ENCODE measurements around the gene TAF9.

The TAF9 gene

DNA sequence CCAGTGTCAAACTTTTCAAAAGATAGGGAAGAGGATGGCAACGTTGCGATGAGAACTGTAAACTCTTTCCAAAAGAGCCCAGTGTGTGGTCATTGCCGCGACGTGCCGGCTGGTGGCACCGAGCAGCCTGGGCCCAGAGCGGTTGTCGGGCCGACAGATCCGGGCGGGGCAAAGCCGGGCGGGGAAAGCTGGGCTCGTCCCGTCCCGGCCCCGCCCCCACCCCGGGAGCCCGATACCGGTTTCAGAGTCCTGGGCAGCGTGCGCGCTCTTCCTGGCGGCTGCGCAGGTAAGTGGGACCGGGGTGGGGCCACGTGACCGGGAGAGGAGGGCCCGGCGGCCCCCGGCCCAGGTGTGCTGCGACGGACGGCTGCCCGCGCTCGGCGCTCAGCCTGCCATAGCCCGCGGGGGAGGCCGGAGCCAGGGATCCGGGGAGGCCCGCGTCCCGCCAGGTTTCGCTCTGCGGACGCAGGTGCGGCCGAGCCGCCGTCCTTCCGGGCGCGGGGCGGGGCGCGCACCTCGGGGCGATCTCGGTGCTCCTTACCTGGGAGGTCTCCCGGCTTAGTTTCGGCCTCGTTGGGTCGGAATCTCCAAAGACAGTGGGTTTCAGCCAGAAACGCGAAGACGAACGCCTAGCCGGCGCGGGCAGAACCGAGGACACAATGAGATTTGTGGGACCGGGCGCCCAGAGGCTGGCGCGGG is 45.7 kb upstream of the TAF9 start, which contains the start of gene MARVELD2:
MARVELD2 (plus strand) TSS at position 232 of the 699 bp plus-strand sequence. CDS start 4,270 bp downstream, outside the sequence.
- Histone ChIP-seq H3K27me3 (ENCODE audit: insufficient read depth, poor library complexity, severe bottlenecking) (no peaks in the 10 kb centered on the region), H3K4me3 (ENCODE audit: severe bottlenecking) (peak within 1 kb of the TSS; percentile 58), H3K9me3 (ENCODE audit: severe bottlenecking) (no peaks in the 10 kb centered on the region), H3K36me3 (ENCODE audit: low read depth) (peaks cover 38% of the 10 kb centered on the region), H3K4me1 (ENCODE audit: insufficient read depth, poor library complexity, severe bottlenecking) (peaks cover 11% of the 10 kb centered on the region), H3K27ac (ENCODE audit: poor library complexity, severe bottlenecking) (peak within 1 kb of the TSS; percentile 78)
- TF ChIP-seq, protein P1, sequence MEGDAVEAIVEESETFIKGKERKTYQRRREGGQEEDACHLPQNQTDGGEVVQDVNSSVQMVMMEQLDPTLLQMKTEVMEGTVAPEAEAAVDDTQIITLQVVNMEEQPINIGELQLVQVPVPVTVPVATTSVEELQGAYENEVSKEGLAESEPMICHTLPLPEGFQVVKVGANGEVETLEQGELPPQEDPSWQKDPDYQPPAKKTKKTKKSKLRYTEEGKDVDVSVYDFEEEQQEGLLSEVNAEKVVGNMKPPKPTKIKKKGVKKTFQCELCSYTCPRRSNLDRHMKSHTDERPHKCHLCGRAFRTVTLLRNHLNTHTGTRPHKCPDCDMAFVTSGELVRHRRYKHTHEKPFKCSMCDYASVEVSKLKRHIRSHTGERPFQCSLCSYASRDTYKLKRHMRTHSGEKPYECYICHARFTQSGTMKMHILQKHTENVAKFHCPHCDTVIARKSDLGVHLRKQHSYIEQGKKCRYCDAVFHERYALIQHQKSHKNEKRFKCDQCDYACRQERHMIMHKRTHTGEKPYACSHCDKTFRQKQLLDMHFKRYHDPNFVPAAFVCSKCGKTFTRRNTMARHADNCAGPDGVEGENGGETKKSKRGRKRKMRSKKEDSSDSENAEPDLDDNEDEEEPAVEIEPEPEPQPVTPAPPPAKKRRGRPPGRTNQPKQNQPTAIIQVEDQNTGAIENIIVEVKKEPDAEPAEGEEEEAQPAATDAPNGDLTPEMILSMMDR (IDR thresholded peaks at IDR 0.05; ENCODE audit: poor library complexity, severe bottlenecking): peak; percentile 84
- DNase-seq (ENCODE audit: low spot score): peak; percentile 95
- peak; percentile 94 for ATAC-seq (ENCODE audit: low read depth)

DNA sequence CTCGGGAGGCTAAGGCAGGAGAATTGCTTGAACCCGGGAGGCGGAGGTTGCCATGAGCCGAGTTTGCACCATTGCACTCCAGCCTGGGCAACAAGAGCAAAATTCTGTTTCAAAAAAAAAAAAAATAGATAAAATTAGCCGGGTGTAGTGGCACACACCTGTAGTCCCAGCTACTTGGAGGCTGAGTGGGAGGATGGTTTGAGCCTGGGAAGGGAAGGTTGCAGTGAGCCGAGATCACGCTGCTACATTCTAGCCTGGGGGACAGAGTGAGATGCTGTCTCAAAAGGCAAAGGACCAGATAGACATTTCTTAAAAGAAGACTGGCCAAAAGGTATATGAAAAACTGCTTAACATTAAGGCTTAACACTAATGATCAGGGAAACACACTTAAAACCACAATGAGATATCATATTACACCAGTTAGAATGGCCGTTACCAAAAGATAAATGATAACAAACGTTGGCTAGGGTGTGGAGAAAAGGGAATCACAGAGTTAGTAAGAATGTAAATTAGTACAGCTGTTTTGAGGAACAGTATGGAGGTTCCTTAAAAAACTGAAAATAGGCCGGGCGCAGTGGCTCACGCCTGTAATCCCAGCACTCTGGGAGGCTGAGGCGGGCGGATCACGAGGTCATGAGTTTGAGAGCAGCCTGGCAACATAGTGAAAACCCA is 35.5 kb upstream of the TAF9 start:
- no peak for ATAC-seq (ENCODE audit: low read depth)
- Histone ChIP-seq H3K27me3 (ENCODE audit: insufficient read depth, poor library complexity, severe bottlenecking) (no peaks in the 10 kb centered on the region), H3K27ac (ENCODE audit: poor library complexity, severe bottlenecking) (no peak overlapping the region), H3K9me3 (ENCODE audit: severe bottlenecking) (no peaks in the 10 kb centered on the region), H3K36me3 (ENCODE audit: low read depth) (peaks cover 63% of the 10 kb centered on the region), H3K4me1 (ENCODE audit: insufficient read depth, poor library complexity, severe bottlenecking) (no peaks in the 10 kb centered on the region), H3K4me3 (ENCODE audit: severe bottlenecking) (no peak overlapping the region)
- TF ChIP-seq, protein P1 (IDR thresholded peaks at IDR 0.05; ENCODE audit: poor library complexity, severe bottlenecking): no peak
- no peak for DNase-seq (ENCODE audit: low spot score)

DNA sequence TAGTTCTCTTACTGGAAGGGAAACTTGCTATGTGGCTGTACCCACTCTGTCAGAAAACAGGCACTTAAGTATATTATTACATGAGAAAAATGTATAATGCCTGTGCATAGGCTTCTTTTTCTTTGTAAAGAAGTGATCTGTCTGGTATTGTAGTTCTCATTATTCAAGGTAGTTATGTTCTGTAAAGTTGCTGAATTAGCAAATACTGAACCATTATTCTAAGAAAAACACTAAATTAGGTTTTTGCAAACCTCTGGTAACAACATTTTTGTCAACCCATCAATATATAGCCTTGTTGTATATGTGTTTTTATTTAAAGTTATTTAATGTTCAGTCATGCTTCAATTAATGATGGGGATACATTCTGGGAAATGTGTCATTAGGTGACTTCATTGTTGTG is 9.1 kb upstream of the TAF9 start:
- ATAC-seq (ENCODE audit: low read depth) (no peak), DNase-seq (ENCODE audit: low spot score) (no peak)
- Histone ChIP-seq H3K27ac (ENCODE audit: poor library complexity, severe bottlenecking) (no peak overlapping the region), H3K4me3 (ENCODE audit: severe bottlenecking) (no peak overlapping the region), H3K9me3 (ENCODE audit: severe bottlenecking) (no peaks in the 10 kb centered on the region), H3K27me3 (ENCODE audit: insufficient read depth, poor library complexity, severe bottlenecking) (no peaks in the 10 kb centered on the region), H3K36me3 (ENCODE audit: low read depth) (peaks cover 89% of the 10 kb centered on the region), H3K4me1 (ENCODE audit: insufficient read depth, poor library complexity, severe bottlenecking) (no peaks in the 10 kb centered on the region)
- TF ChIP-seq, protein P1 (IDR thresholded peaks at IDR 0.05; ENCODE audit: poor library complexity, severe bottlenecking): no peak

DNA sequence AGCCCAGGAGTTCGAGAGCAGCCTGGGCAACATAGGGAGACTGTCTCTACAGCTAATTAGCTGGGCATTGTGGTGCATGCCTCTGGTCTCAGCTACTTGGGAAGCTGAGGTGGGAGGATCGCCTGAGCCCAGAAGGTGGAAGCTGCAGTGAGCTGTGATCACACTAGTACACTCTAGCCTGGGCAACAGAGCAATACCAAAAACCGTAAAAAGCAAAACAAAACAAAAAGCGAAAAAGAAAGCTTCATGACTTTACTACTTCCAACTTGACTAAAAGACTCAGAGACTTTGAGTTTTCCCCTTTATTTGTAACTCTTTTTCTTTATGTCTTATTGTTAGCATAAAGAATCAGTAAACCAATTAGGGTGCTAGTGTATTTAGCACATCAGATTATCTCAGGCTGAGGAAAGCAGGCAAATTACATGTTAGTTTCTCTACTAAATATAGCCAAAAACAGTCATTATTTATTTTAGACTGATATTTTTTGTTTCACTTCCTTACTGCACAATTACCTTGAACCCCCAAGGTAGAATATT is 5.7 kb upstream of the TAF9 start:
- Histone ChIP-seq H3K27ac (ENCODE audit: poor library complexity, severe bottlenecking) (no peak overlapping the region), H3K27me3 (ENCODE audit: insufficient read depth, poor library complexity, severe bottlenecking) (no peaks in the 10 kb centered on the region), H3K4me3 (ENCODE audit: severe bottlenecking) (no peak overlapping the region), H3K9me3 (ENCODE audit: severe bottlenecking) (no peaks in the 10 kb centered on the region), H3K36me3 (ENCODE audit: low read depth) (peaks cover 76% of the 10 kb centered on the region), H3K4me1 (ENCODE audit: insufficient read depth, poor library complexity, severe bottlenecking) (peaks cover 20% of the 10 kb centered on the region)
- DNase-seq (ENCODE audit: low spot score): no peak
- TF ChIP-seq, protein P1 (IDR thresholded peaks at IDR 0.05; ENCODE audit: poor library complexity, severe bottlenecking): no peak
- ATAC-seq (ENCODE audit: low read depth): no peak

All from RWPE2 (cell line).